GM13977 (cell line): ENCODE data around the gene EHD1.

ENCODE experiments used
- DNase-seq: peaks from one replicate; pipeline ENCODE4 v3.0.0; 2012; ENCODE audit warnings: low spot score
- in situ Hi-C: fragments of 300-500 bp; cut with MboI; formaldehyde crosslinking; loops from one replicate; pipeline ENCODE4 v1.12.0; 2022; ENCODE audit warnings: low sequenced_read_pairs, low pct_unique_long_range_greater_than_20kb, mixed read lengths, inconsistent platforms; ENCODE audit not compliant: unreplicated experiment
- TF ChIP-seq, protein P1 (sequence below): IDR thresholded peaks from 2 replicates; pipeline ENCODE4 v1.5.1; 2012; ENCODE audit warnings: mild to moderate bottlenecking, control low read depth; ENCODE audit not compliant: insufficient read depth; ENCODE audit errors: extremely low read depth, missing control alignments

EHD1 gene

DNA sequence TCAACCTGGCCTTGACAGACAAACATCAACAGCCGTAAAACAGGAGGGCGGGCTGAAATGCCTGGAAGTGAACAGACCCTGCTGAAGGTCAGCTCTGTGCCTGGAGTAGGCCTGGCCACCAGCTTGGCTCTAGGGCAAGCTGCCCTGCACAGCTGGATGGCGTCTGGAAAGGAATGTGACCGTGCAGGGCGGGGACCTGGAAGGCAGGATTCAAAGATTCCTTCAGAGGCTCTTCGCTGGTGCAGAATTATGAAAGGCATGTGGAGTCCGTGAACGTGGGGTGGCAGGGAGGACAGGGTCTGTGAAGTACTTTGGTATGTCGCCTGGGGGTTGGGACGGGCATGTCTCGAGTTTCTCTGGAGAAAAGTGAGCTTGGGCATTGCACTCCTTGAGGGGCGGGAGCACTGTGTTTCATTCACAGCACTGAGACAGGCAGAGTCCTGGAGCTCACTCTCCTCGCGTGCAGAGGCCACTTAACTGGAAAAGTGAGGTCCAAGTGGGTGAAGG lies 1.5 kb downstream of the EHD1 start:
- in situ Hi-C loops, result no loop called here
- TF ChIP-seq, protein P1, sequence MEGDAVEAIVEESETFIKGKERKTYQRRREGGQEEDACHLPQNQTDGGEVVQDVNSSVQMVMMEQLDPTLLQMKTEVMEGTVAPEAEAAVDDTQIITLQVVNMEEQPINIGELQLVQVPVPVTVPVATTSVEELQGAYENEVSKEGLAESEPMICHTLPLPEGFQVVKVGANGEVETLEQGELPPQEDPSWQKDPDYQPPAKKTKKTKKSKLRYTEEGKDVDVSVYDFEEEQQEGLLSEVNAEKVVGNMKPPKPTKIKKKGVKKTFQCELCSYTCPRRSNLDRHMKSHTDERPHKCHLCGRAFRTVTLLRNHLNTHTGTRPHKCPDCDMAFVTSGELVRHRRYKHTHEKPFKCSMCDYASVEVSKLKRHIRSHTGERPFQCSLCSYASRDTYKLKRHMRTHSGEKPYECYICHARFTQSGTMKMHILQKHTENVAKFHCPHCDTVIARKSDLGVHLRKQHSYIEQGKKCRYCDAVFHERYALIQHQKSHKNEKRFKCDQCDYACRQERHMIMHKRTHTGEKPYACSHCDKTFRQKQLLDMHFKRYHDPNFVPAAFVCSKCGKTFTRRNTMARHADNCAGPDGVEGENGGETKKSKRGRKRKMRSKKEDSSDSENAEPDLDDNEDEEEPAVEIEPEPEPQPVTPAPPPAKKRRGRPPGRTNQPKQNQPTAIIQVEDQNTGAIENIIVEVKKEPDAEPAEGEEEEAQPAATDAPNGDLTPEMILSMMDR, result no peak
- DNase-seq, result no peak

DNA sequence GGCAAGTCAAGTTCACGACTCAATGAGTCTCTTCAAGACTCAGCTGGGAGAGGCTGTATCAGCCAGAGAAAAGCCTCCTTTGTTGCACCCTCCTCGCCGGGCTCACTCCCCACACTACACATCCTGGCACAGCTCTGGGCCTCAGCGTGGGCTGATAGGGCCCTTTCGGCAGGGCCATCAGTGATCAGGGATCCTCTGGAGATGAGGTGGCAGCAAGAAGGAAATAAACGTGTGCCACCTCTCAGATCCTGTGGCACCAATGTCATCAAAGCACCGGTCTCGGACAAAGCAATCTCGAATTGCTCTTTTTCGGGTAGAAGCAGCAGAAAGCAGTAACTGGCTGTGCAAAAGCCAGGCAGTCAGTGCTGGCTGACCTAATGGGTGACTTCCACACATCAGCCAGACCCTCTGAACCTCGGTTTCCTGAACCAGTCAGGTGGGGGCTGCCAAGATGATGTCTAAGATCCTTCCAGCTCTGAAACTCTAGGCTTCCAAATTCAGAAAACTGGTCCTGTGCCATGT lies 2.1 kb downstream of the EHD1 start:
- in situ Hi-C loops, result no loop called here
- TF ChIP-seq, protein P1, result no peak
- DNase-seq, result no peak

DNA sequence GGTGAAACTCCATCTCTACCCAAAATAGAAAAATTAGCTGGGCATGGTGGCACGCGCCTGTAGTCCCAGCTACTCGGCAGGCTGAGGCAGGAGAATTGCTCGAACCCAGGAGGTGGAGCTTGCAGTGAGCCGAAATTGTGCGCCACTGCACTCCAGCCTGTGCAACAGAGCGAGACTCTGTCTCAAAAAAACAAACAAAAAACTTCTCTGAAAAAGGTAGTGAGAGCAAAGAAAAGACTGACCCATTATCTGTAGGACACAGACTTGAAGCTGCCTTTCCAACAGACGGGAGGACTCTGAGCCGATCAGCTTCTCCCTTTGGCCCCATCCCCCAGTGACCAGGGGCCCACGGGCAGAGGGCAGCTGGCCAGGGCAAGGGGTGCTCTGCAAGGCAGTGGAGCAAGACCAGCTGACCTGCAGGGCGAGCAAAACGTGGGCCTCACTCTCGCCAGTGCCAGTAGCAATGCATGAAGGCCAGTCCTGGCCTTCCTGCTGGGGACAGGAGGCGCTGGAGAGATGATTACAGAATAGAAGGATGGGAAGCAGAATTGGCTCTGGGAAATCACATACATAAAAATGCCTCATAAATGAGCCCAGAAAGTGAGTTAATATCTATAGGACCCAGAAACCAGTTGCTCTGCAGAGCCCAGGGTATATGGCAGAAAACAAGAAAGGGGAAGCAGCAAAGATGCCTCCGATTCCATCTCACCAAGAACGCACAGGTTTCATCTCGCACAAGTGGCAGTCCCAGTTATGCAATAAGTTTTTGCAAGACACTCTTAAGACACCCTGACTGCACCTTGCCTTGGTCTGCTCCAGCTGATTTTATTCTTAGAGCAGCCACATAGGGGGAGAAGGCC lies 2.8 kb downstream of the EHD1 start:
- TF ChIP-seq, protein P1, result no peak
- no peak for DNase-seq
- in situ Hi-C loops, result no loop called here

DNA sequence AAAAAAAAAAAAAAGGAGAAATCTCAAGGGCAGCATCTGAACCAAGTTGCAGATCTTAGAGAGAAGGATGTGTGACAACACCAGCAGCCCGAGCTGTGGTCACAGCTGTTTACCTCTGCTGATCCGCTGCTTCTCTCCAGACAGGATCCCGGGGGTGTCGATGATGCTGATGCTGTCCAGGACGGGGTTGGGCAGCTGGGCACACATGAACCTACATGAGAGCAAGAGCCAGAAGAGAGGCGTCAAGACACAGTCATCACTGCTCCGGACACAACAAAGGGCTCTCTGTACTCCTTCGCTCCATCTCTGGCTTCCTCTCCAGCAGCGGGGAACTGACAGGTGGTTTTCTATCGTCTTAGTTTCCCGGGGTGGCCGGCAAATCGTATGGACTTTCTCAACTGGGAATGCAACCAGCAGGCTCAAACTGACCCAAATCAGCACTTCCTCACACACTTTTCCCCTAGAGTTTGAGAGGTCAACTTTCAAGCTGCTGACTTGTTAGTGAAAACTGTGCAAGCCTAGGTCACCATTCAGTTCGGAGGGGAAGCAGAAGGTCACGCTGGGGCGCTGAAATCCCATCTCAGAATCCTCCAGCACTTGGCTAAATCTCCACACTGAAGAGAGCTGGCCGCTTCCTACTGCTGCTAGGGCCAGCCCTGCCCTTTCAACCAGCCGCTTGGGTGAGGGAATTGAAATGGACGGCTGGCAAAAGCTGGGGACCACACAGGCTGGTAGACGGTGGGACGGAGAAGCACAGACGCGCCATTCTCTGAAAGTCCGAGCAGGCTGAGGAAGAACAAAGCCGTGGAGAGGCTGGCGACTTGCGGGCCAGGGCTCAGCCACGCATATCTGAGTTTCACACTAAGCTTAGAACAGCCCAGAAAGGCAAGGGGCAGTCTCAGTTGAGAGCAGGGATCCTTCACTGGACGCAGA lies 3.8 kb downstream of the EHD1 start:
- in situ Hi-C loops, result no loop called here
- no peak for DNase-seq
- TF ChIP-seq, protein P1, result no peak

DNA sequence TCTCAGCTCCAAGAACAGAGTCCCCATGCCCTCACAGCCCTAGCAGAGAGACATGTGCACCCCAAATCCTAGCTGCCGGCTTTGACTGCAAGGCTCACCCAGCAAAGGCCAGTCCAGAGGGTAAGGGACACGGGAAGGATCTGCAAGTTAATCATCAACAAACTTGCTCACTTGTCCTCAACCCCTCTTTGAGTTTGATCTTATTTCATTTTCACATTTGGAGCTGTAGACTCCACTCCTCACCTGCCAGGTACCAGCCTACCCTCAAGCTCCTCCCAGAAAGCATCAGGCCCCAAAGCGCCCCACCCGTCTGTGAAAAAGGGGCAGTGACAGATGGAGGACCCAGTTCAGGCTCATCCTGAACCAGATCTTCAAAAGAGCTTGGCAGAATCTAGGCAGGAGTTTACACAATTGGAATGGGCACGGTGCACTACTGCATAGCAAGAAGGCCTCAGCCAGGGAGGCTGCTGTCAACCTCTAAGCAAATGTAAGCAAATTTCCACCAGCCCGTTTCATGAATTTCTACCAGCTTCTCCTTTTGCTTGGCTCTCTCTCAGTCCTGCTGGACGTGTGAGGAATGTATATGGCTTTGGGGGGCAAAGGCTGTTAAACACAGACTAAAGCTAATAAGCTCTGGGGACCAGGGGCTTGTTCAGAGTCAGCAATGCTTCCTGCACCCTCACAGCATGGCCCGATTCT lies 5.5 kb downstream of the EHD1 start:
- TF ChIP-seq, protein P1, result no peak
- in situ Hi-C loops, result no loop called here
- DNase-seq, result no peak

DNA sequence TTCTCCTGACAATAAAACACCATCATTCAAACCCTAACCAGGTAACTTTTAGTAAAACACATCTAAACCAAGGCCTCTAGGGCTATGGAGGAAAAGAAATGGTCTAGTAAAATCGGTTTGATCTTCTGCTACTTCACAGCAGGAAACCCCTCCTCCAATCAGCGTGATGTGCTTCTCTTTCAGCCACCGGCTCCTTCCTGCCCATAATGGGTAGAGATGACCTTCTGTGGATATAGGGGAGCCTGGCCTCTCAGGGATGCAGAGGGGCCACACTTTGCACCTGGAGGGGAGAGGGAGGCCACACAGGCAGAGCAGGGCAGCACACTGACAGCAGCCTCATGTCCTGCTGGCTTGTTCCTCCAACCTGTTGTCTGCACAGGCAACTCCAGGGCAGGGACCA lies 6.9 kb downstream of the EHD1 start:
- in situ Hi-C loops, result no loop called here
- no peak for DNase-seq
- TF ChIP-seq, protein P1, result no peak
